ENCODE data around the gene C3orf18. TPM values are rescaled to one million over a fixed set of nuclear protein-coding genes. Genes with fewer than 3 reads are reported as not detected.

C3orf18 gene
- total and polyA plus RNA-seq, 10 of the 15 experiments (the other 5 are each of a cell fraction or from before 2014, with no cell fraction given): 0.06 to 3.2 (median 0.66) TPM

GRCh38 chr3:50557106-50557505 lies 10.4 kb downstream of the C3orf18 start:
- ATAC-seq: no peak
- Histone ChIP-seq H4K20me1 (ENCODE audit: control insufficient read depth, insufficient read depth) (no peaks in the 10 kb centered on the region), H2AFZ (ENCODE audit: control insufficient read depth, low read depth, low read length) (no peak overlapping the region), H3K4me1 (ENCODE audit: control insufficient read depth, insufficient read depth, low read length) (no peaks in the 10 kb centered on the region), H3K27me3 (replicated peaks in 1 of 2; ENCODE audit: control insufficient read depth in 2 of 2, insufficient read depth in 2 of 2, low read length in 1 of 2) (peaks cover 0 to 2% of the 10 kb centered on the region in 2 experiments; a peak in 1 of 4 replicates), H3K36me3 (ENCODE audit: control insufficient read depth in 2 of 2, insufficient read depth in 2 of 2, low read length in 1 of 2) (no peaks in the 10 kb centered on the region), H3K9me3 (replicated peaks; ENCODE audit: control insufficient read depth, insufficient read depth, low read length) (no peaks in the 10 kb centered on the region), H3K79me2 (ENCODE audit: control insufficient read depth, insufficient read depth, low read length) (no peaks in the 10 kb centered on the region), H3K4me2 (ENCODE audit: control insufficient read depth, insufficient read depth) (no peak overlapping the region), H3K27ac (ENCODE audit: control insufficient read depth, insufficient read depth) (no peak overlapping the region), H3K9ac (ENCODE audit: control insufficient read depth, insufficient read depth, low read length) (no peak overlapping the region), H3K4me3 (no peak overlapping the region)
- RAD21 ChIA-PET (ENCODE audit: unreplicated experiment): interaction anchor here (0.6 kb wide), 1 partner anchor 1372 kb away, joined by 3 read pairs; no protein-coding TSS in a partner anchor
- POLR2A ChIA-PET: no interaction called here
- BruUV-seq (replicated peaks): no TSS peak
- SMC1A ChIA-PET (ENCODE audit: uncharacterized antibody, unreplicated experiment): no interaction called here
- WGBS (ENCODE audit: insufficient coverage, insufficient replicate concordance, low lambda C conversion rate, missing lambda C conversion rate): 10% methylated on average over 8 of the region's 8 CpGs
- FAIRE-seq: no peak
- intact Hi-C loops (cut with micrococcal nuclease; ENCODE audit: unreplicated experiment): no loop called here
- TF ChIP-seq TAF1 (IDR thresholded peaks at IDR 0.05; ENCODE audit: borderline replicate concordance, low read depth, low read length) (no peak), NR2C1 (IDR thresholded peaks at IDR 0.05) (no peak), ASH2L (IDR thresholded peaks at IDR 0.05; ENCODE audit: borderline replicate concordance, low read depth) (no peak), BACH1 (IDR thresholded peaks at IDR 0.05; ENCODE audit: borderline replicate concordance) (no peak), WRNIP1 (IDR thresholded peaks at IDR 0.05; ENCODE audit: borderline replicate concordance, low read depth, low read length) (no peak), STAT1 (conservative IDR thresholded peaks at IDR 0.05) (no peak), PAX5 (IDR thresholded peaks at IDR 0.05; ENCODE audit: borderline replicate concordance, low read depth, low read length) (no peak), CEBPZ (IDR thresholded peaks at IDR 0.05; ENCODE audit: low read depth, low read length) (no peak), SMC3 (IDR thresholded peaks at IDR 0.05; ENCODE audit: borderline replicate concordance, low read length) (no peak), NBN (IDR thresholded peaks at IDR 0.05) (no peak), SP1 (IDR thresholded peaks at IDR 0.05; ENCODE audit: low read depth, low read length) (no peak), KLF5 (IDR thresholded peaks at IDR 0.05; ENCODE audit: partially characterized antibody) (no peak)
- TF ChIP-seq, protein P1, sequence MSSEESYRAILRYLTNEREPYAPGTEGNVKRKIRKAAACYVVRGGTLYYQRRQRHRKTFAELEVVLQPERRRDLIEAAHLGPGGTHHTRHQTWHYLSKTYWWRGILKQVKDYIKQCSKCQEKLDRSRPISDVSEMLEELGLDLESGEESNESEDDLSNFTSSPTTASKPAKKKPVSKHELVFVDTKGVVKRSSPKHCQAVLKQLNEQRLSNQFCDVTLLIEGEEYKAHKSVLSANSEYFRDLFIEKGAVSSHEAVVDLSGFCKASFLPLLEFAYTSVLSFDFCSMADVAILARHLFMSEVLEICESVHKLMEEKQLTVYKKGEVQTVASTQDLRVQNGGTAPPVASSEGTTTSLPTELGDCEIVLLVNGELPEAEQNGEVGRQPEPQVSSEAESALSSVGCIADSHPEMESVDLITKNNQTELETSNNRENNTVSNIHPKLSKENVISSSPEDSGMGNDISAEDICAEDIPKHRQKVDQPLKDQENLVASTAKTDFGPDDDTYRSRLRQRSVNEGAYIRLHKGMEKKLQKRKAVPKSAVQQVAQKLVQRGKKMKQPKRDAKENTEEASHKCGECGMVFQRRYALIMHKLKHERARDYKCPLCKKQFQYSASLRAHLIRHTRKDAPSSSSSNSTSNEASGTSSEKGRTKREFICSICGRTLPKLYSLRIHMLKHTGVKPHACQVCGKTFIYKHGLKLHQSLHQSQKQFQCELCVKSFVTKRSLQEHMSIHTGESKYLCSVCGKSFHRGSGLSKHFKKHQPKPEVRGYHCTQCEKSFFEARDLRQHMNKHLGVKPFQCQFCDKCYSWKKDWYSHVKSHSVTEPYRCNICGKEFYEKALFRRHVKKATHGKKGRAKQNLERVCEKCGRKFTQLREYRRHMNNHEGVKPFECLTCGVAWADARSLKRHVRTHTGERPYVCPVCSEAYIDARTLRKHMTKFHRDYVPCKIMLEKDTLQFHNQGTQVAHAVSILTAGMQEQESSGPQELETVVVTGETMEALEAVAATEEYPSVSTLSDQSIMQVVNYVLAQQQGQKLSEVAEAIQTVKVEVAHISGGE (CRISPR knock-in tag; IDR thresholded peaks at IDR 0.05): no peak
- TF ChIP-seq, protein P2, sequence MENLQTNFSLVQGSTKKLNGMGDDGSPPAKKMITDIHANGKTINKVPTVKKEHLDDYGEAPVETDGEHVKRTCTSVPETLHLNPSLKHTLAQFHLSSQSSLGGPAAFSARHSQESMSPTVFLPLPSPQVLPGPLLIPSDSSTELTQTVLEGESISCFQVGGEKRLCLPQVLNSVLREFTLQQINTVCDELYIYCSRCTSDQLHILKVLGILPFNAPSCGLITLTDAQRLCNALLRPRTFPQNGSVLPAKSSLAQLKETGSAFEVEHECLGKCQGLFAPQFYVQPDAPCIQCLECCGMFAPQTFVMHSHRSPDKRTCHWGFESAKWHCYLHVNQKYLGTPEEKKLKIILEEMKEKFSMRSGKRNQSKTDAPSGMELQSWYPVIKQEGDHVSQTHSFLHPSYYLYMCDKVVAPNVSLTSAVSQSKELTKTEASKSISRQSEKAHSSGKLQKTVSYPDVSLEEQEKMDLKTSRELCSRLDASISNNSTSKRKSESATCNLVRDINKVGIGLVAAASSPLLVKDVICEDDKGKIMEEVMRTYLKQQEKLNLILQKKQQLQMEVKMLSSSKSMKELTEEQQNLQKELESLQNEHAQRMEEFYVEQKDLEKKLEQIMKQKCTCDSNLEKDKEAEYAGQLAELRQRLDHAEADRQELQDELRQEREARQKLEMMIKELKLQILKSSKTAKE (IDR thresholded peaks at IDR 0.05; ENCODE audit: low read depth, poor library complexity, severe bottlenecking): no peak
- in situ Hi-C loops (cut with MboI): no loop called here
- CTCF ChIA-PET: interaction anchor here (0.6 to 2.1 kb wide), 4 partner anchors 10 to 1075 kb away, joined by 3 to 7 read pairs (median 4); no protein-coding TSS in a partner anchor
- DNase-seq (ENCODE audit: low read depth, low spot score): no peak
